Measurements from ENCODE around the gene TPCN2.

TPCN2 gene

DNA sequence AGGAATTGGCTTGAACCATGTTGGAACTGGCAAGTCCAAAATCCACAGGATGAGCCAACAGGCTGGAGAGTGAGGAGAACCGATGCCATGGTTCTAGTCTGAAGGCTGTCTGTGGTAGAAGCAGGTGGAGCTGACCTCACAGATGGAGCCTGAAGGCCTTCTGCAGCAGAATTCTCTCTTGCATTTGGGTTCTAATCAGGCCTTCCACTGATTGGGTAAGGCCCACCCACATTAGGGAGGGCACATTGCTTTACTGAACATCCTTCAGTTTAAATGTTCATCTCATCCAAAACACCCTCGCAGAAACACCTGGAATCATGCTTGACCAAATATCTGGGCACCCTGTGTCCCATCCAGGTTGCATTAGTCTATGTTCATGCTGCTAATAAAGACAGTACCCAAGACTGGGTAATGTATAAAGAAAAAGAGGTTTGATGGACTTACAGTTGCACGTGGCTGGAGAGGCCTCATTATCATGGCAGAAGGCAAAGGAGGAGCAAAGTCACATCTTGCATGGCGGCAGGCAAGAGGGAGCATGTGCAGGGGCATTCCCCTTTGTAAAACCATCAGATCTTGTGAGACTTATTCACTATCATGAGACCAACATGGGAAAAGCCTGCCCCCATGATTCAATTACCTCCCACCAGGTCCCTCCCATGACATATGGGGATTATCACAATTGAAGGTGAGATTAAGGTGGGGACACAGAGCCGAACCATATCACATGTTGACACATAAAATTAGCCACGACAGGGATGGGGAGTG, 122.9 kb downstream of the TPCN2 start:
- DNase-seq = peak; percentile 20 to 41

DNA sequence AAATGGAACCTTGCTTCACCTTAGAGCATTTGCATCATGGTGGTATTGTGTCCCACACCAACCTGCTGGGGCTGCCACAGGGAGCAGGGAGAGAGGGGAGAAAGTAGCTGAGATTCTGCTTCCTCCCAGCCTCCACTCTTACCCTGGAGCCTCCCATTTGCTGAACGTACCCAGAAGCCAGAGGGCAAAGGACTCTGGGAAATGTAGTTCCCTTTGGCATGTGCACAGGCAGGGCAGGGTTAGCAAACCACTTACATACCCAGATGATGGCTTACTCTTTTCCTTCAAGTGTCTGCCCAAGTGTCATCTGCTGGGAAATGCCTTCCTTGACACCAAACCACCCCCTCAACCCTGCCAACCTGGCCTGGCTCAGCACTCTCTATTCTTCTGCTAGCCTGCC, 123.9 kb downstream of the TPCN2 start:
- DNase-seq = peak in 1 of 2 experiments; percentile 45

DNA sequence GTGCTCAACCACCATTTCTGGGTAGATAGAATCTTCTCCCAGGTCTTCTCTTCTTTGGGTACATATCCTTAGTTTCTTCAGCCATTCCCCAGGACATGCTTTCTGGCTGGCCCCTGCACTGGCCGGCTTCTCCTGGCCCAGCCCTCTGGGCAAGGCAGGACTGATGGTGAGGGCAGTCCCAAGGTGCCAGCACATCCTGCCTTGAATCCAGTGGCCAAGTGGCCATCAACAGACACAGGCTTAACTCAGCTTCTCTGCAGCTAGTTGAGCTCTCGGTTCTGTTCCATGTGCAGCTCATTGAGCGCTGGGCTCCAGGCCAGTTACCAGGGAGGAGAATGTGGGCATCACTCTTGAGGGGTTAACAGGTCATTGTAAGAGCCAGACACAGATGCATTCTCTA, 124.6 kb downstream of the TPCN2 start:
- no peak for DNase-seq

DNA sequence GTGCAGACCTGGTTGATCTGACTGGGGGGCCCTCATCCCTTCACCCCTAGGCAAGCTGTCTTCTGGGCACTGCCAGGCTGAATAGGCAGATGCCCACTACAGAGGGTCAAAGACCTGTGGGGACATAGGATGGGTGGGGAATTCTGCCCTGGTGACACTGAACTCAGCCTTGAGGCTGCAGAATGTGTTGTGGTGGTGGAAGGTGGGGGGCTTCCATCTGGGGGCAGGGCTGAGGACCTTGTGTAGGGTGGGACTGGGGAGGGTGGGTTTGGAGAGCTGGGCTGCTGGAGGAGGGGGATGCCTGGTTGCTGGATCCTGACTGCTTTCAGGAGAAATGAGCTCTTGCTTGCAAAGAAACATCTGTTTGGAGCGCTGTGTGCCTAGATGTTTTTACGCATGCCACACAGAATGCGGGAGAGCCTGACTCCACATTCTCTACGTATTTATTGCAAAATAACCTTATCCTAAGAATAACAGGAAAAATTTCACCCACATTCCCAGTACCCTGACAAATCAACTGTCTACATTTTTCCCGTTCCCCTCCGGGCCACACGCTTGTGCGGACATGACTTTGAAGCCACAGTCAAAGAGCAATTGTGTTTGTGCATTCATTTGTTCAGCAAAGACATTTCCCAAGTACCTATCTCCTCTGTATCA, 125.3 kb downstream of the TPCN2 start:
- no peak for DNase-seq

DNA sequence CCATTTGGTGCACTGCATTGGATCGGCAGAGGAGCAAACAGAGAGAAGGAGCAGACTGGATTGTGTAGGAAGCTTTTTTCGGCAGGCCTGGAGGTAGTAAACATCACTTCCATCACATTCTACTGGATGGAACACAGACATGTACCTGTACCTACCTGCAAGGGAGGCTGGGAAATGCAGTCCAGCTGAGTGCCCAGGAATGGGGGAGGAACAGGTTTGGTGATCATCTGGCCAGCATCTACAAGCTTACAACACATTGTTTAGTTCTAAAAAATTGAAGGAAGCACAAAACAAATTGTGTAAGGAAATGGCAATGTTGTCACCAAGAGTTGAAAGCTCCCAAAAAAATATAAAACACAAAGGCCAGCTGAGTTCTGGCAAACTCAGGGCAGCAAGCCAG, 126.1 kb downstream of the TPCN2 start:
- DNase-seq = no peak

DNA sequence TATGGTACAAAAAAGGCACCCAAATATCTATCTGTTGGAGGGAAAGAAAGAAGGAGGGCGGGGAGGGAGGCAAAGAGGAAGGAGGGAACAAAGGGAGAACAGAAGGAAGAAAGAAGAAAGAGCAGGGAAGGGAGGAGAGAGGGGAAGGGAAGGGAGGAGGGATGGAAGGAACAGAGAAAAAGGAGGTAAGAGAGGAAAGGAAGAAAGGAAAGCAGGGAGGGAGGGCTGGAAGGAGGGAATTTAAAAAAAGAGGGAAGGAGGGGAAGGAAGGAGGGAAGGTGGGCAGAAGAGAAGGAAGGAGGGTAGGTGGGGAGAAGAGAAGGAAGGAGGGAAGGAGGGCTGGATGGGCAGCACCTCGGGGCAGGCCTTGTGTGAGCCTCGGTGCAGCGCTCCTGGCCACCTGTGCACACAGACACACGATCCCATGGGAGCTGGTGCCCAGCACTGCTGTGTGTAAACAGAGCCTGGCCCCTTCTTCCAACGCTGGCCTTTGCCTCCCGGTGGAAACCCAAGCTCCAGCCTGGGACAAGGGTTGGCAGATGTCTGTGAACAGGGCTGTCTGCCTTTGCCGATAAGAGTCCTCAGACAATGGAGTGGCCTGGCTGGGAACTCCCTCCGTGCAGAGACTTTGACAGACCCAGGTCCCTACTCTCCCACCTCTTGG, 130.2 kb downstream of the TPCN2 start:
- DNase-seq = peak; percentile 67 to 95

DNA sequence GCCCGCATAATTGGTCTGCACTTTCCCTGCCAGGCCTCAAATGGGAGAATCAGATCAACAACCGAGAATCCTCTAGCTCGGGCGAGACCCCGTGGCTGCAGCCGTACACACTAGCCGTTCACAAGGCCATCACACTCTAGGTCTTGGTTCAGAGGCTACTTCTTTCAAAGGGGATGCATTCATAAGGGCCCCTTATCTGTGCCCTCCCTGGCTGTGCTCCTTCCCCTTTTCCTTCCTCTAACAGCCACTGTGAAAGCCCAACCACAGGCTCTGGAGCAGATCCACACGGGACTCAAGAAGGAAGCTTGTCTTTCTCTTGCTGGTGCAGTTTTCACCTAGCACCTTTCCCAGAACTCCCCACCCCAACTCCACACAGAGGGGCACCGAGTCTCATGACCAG, 131.5 kb downstream of the TPCN2 start:
- DNase-seq = no peak

DNA sequence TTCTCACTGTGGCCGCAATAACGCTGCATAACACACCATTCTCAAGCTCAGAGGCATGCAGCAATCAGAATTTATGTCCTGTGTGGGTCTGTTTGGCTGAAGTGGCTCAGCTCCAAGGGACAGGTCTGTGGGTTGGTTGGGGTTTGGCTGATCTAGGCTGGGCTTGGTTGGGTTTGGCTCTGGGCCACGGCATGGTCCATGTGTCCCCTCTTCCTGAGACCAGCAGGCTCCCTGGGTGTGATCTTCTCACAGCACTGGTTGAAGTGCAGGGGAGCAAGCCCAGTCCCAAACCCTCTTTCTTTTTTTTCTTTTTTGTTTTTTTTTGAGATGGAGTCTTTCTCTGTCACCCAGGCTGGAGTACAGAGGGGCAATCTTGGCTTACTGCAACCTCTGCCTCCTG, 132.0 kb downstream of the TPCN2 start:
- no peak for DNase-seq

DNA sequence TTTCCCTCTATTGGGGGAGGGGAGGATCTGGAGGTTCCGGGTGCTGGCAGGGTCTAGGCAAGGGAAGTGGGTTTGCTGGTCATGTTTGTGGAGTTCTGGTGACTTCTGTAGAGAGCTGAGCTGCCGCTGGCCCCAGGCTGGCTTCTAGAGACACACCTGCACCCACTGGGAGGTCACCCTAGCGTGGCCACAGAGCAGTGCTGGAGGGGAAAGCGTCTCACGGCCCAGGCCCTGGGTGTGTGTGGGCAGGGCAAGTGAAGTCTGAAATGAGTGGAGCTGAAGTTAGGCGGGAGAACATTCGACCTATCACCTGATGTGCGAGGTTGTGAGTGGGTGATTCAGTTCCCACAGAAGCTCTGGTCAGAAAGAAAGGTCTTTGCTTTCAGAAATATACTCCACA, 134.9 kb downstream of the TPCN2 start:
- DNase-seq = no peak
